GM12872 (cell line): ENCODE results near the gene CTCF.
A peak's percentile ranks its signal among the peaks of the same experiment; 100 is the strongest.

Source experiments
- CTCF ChIP-seq: IDR thresholded peaks from 3 replicates; pipeline ENCODE4 v1.5.1; 2011; ENCODE audit warnings: low read depth, mild to moderate bottlenecking, low read length, moderate library complexity; ENCODE audit not compliant: insufficient read depth

The CTCF gene, protein sequence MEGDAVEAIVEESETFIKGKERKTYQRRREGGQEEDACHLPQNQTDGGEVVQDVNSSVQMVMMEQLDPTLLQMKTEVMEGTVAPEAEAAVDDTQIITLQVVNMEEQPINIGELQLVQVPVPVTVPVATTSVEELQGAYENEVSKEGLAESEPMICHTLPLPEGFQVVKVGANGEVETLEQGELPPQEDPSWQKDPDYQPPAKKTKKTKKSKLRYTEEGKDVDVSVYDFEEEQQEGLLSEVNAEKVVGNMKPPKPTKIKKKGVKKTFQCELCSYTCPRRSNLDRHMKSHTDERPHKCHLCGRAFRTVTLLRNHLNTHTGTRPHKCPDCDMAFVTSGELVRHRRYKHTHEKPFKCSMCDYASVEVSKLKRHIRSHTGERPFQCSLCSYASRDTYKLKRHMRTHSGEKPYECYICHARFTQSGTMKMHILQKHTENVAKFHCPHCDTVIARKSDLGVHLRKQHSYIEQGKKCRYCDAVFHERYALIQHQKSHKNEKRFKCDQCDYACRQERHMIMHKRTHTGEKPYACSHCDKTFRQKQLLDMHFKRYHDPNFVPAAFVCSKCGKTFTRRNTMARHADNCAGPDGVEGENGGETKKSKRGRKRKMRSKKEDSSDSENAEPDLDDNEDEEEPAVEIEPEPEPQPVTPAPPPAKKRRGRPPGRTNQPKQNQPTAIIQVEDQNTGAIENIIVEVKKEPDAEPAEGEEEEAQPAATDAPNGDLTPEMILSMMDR

DNA sequence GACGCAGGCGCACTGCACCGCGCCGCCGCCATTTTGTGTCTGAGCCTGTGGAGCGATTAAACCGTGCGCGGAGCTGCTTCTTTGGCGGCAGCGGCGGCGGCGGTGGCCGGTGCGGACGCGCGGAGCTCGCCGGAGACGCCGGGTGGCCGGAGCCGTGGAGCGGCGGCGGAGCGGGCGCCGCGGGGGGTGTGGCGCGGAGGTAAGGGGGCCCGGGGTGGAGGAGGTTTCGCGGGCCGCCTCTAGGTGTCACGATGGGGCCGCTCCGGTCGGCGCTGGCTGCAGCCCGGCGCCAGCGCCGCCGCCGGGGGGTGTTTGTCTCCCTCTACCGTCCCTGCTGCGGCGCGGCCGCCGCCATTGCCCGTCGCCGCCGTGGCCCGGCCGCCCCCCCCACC lies at the start of gene CTCF:
Gene CTCF, plus strand, starts transcription at position 1 of the 392 bp plus-strand sequence. CDS start 48,307 bp downstream, outside the sequence.
- peak; percentile 70 for TF ChIP-seq CTCF

DNA sequence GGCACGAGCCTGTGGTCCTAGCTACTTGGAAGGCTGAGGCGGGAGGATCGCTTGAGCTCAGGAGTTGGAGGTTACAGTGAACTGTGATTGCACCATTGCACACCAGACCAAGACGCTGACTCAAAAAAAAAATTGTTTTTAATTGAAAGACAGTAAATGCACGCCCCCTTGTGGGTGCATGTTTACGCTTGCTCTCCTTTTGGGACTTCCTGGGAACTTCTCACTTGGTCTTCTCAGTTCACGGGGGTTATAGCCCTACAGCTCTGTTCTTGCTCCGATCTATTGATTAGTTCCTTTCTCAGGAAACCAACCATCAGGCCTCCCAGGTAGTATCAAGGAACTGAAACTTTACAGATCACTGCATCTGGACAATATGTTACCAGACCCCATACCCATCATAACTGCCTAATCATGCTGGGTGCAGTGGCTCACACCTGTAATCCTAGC lies 47.9 kb upstream of the CTCF start:
- peak; percentile 69 for TF ChIP-seq CTCF

DNA sequence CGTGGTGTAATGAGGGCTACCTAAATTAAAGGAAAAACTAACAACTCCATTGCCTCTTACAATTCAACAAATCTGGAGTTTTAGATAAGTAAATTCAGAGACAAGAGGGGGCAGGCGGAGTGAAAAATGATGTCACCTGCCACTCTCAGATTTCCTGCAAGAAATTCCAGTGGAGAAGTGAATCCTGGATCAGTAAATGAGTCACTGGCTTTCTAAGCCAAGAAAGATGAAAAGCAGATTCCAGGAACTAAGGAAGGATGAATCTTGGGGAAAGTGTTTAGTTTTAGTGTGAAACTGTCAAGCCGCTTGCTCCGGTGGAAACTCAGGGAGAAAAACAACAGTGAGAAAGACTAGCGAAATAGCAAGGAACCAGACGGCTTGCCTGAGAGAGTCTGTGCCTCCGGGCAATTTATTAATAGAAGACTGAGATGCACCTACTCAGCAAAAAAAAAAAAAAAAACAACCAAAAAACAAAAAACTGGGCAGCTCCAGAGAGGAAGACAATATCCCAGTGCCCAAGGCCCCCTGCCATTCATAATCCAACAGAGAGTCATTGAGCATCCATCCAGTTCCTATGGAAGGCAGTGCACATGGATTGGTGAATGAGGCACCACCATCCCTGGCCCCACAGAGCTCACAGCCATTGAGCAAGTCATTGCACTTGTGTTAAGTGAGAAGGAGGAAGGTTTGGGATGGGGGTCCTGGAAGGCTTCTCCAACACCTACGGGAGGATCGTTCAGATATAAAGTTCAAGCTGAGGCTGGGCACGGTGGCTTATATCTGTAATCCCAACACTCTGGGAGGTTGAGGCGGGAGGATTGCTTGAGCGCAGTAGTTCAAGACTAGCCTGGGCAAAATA lies 45.8 kb upstream of the CTCF start:
- TF ChIP-seq CTCF: no peak

DNA sequence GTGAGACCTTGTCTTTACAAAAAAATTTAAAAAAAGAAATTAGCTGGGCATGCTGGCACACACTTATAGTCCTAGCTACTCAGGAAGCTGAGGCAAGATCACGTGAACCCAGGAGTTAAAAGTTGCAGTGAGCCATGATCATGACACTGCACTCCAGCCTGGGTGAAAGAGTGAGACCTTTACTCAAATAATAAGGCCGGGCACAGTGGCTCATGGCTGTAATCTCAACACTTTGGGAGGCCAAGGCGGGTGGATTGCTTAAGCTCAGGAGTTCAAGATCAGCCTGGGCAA lies 45.2 kb upstream of the CTCF start:
- TF ChIP-seq CTCF: no peak

DNA sequence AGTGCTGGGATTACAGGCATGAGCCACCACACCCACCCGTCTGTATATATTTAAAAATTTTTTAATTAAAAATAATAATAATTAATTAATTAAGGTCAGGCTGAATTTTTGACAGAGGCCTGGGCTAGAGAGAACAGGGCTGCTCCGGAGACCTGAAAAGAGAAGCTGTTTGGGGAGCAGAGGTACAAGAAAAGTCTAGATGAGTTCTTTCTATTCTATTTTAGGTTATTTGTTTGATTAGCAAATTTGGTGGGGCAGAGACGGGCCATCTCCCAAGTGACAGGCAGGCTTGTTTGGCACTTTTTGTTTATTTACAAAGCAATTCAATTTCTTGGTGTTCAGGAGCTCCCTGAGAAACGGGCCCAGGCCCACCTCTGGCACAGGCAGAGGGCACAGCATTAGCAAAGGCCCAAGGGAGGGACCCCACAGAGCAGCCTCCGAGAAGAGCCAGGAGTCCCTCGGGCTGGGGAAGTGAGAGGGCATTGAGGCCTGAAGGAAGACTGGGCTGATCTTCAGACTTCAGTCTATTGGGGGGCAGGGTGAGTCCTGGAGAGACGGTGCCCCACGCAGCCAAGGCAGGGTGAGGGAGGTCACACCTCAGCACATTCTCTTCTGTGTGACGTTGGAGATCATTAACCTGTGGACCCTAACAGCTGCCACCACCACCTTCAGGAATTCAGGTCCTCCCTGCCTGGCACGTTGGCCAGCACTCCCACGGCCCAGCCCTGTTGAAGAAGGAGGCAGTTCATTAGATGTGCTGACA lies 44.5 kb upstream of the CTCF start:
- no peak for TF ChIP-seq CTCF

DNA sequence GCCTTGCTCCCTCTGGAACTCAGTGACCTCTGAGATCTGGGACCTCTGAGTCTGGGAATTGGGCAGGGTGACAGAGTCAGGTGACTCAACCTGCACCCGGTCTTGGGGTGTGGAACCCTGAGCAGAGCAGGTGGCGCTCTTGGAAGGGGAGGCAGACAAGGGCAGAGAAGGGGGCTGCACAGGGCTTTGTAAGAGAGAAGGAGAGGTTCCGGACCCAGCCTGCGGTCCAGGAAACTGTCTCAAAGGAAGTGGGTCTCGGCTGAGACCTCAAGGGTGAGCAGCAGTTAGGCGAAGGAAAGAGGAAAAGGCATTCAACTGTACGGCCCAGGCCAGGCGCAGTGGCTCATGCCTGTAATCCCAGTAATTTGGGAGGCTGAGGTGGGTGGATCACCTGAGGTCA lies 43.6 kb upstream of the CTCF start:
- no peak for TF ChIP-seq CTCF

DNA sequence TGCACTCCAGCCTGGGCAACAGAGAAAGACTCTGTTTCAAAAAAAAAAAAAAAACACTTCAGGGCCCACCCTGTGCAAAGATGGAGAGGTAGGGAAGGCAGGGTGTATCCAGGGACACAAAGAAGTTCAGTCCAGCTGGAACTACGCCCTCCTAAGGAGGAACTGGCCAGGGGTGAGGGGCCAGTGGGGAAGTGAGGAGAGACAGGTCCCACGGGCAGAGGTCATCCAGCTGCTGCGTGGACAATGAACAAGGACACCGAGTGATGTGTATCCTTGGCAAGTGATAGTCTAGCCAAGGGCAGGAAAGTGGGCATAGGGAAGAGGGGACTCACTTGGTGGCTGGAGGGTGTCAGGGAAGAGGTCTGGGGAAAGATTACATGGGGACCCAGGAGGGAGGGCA lies 43.1 kb upstream of the CTCF start:
- TF ChIP-seq CTCF: no peak
